Mononuclear cell (primary cell): Measurements from ENCODE around the gene ECSIT. TPM values are rescaled to one million over a fixed set of nuclear protein-coding genes. Genes with fewer than 3 reads are reported as not detected.
A peak's percentile ranks its signal among the peaks of the same experiment; 100 is the strongest.
"Not testable (repeated sequence)": the region's sequence is repeated elsewhere in the genome, so short reads cannot be mapped to it uniquely, and the experiment has no call there.

Experiments
- H3K27me3 ChIP-seq: 2 replicates; pipeline ENCODE4 v1.6.0; 2011; ENCODE audit warnings: low read length, control low read depth; ENCODE audit not compliant: insufficient read depth
- H3K4me1 ChIP-seq: 2 replicates; pipeline ENCODE4 v1.5.1; 2011; ENCODE audit warnings: mild to moderate bottlenecking, low read length, control low read depth; ENCODE audit not compliant: insufficient read depth
- H3K4me3 ChIP-seq: 2 replicates; pipeline ENCODE4 v1.5.1; 2011; ENCODE audit warnings: mild to moderate bottlenecking, low read length, moderate library complexity
- H3K9me3 ChIP-seq: 2 replicates; pipeline ENCODE4 v1.5.1; 2011; ENCODE audit warnings: low read depth, mild to moderate bottlenecking, control low read depth, low read length
- total RNA-seq: library from RNA; depleted of rRNA; stranded (reverse); fragments of >200 nt; gene quantifications from one replicate; pipeline ENCODE4 v1.2.3, GENCODE V29; 2012

Gene ECSIT, protein sequence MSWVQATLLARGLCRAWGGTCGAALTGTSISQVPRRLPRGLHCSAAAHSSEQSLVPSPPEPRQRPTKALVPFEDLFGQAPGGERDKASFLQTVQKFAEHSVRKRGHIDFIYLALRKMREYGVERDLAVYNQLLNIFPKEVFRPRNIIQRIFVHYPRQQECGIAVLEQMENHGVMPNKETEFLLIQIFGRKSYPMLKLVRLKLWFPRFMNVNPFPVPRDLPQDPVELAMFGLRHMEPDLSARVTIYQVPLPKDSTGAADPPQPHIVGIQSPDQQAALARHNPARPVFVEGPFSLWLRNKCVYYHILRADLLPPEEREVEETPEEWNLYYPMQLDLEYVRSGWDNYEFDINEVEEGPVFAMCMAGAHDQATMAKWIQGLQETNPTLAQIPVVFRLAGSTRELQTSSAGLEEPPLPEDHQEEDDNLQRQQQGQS
- total RNA-seq: 23.4 TPM

DNA sequence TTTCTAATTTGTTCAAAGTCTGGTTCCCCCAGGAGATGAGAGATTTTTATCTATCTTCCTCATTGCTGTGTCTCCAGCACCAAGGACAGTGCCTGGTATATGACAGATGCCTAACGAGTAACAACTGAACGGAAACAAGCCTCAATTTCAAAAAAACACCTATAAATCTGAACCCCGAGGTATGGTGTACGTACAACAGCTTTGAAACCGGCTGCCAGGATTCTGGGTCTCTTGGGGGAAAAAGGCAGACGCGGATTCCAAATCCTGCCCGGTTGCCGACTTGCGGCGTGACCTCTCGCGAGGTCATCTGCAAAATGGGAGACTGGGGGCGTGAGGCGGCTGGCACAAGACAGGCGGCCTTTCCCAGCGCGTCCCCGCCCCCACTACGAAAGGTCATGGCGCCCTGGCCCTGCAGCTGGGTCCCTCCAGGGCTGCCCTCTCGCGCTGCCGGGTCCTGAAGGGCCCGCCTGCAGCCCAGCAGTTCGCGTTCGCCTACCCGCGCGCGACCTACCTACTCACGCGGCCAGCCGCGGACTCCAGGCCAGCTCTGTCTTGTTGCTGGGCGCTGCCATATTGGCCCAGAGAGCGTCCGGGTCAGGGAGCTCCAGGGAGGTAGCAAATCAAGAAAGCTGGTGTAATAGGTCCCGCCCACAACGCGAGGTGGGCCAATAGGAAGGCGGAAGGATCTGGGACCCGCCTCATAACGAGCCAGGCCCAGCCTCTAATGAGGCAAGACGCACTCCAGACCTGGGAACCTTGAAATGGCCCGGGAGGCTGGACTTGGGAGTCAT lies at the start of gene ECSIT:
Gene ECSIT (minus strand): TSS at position 584 of the 791 bp plus-strand sequence. CDS start 9,964 bp downstream, outside the sequence.
- Histone ChIP-seq H3K27me3 (no peaks in the 10 kb centered on the region), H3K4me1 (peaks cover 19% of the 10 kb centered on the region), H3K4me3 (peak within 1 kb of the TSS; percentile 67), H3K9me3 (no peaks in the 10 kb centered on the region)

DNA sequence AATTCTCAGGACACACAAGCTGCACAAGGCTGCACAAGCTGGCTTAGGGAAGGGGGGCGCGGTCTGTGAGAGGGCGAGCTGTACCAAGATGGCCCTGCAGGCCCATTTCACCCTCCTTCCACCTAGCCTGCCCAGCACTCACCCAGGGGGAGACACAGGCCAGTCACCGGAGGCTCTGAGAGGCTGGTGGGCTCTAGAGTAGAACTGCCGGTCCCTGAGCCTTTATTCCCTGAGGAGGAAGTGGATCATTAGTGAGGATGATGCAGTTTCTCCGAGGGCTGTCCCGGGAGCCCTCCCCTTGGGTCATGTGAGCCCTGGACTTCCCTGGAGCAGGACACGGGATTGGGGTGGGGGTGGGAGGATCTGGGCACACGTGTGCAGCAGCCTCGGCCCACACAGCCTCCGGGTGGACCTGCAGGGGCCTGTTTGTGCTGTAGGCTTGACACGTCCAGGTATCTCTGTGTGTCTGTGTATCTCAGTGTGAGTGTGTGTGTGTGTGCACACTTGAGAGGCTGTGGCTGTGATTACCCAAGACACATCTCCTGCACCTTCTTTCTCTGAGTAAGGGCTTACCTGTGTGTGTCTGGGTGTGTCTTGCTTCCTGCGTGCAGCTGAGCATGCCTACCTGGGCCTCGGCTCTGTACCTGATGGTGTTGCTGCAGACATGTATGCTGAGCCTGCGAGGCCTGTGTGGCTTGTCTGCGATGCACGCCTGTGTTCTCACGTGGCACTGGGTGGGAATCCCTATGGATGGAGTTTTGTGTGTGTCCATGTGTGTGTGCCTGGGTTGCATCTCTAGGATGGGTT lies 48.7 kb upstream of the ECSIT start, which contains the start of gene ACP5:
Gene ACP5 (minus strand): TSS at position 195 of the 807 bp plus-strand sequence. CDS start 328 bp downstream, outside the sequence.
- Histone ChIP-seq H3K4me3 (peak within 1 kb of the TSS; percentile 41), H3K27me3 (no peaks in the 10 kb centered on the region), H3K4me1 (peaks cover 59% of the 10 kb centered on the region), H3K9me3 (no peaks in the 10 kb centered on the region)

DNA sequence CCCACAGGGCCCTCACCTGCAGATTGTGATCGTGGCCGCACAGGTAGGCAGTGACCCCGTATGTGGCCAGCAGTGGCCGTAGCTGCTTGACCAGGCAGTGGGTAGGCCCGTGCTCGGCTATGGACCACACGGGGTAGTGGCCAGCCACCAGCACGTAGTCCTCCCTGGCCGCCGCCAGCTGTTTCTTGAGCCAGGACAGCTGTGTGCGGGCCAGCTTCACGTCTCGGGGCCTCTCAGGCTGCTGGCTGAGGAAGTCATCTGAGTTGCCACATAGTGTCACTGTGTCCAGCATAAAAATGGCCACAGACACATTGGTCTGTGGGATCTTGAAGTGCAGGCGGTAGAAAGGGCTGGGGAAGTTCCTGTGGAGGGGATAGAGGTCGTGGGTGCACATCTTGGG lies 47.3 kb upstream of the ECSIT start:
- no peak overlapping the region for H3K4me3 ChIP-seq
- H3K27me3 ChIP-seq: no peaks in the 10 kb centered on the region
- H3K9me3 ChIP-seq: no peaks in the 10 kb centered on the region
- H3K4me1 ChIP-seq: peaks cover 45% of the 10 kb centered on the region

DNA sequence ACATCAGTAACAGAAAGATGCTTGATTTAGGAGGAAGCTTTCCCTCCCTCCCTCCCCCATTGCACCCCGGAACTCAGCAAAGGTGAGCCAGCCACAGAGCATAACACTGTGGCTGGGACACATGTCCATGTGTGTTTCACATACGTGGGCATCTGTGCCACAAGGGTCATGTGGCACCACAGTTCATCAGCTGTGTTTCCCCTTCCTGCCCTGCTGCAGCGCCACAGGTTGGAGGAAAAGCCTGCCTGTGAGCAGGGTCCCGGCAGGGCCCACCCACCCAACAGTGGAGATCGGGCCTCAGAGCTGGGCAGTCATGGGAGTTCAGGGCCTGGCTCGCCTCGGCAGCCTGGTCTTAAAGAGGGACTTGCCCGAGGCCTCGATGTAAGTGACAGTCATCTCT lies 45.8 kb upstream of the ECSIT start:
- Histone ChIP-seq H3K27me3 (no peaks in the 10 kb centered on the region), H3K4me3 (no peak overlapping the region), H3K4me1 (peaks cover 34% of the 10 kb centered on the region), H3K9me3 (no peaks in the 10 kb centered on the region)

DNA sequence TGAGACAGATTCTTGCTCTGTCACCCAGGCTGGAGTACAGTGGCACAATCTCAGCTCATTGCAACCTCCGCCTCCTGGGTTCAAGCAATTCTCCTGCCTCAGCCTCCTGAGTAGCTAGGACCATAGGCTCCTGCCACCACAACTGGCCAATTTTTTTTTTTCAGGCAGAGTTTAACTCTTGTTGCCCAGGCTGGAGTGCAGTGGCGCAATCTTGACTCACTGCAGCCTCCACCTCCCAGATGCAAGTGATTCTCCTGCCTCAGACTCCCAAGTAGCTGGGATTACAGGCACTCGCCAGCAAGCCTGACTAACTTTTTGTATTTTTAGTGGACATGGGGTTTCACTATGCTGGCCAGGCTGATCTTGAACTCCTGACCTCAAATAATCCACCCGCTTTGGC lies 44.8 kb upstream of the ECSIT start:
- not testable (repeated sequence) for H3K27me3 ChIP-seq, H3K4me3 ChIP-seq, H3K9me3 ChIP-seq
- peaks cover 30% of the 10 kb centered on the region for H3K4me1 ChIP-seq

DNA sequence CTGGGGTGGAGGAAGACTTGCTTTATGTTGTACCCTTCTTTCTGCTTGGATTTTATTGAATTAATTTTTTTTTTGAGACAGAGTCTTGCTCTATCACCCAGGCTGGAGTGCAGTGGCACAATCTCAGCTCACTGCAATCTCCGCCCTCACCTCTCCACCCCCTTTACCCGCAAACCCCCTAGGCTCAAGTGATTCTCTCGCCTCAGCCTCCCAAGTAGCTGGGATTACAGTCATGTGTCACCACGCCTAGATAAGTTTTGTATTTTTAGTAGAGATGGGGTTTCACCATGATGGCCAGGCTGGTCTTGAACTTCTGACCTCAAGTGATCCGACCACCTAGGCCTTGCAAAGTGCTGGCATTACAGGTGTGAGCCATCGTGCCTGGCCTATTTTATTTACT lies 44.4 kb upstream of the ECSIT start:
- H3K4me1 ChIP-seq: peaks cover 30% of the 10 kb centered on the region
- H3K4me3 ChIP-seq: not testable (repeated sequence)

DNA sequence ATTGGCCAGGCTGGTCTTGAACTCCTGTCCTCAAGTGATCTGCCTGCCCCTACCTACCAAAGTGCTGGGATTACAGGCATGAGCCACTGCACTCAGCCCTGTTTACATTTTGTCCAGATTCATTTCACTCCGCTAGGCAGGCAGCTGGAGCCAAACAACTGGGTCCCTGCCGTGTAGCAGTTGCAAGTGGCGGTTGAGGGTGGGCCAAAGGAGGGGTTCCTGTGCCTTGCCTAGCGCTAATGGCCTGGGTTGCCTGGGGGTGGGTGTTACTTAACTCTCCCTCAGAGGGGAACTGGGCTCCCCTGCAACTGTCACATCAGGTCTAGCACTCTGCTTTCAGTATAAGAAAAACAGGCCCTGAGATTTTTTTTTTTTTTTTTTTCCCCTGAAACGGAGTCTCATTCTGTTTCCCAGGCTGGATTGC lies 41.1 kb upstream of the ECSIT start:
- Histone ChIP-seq H3K4me3 (no peak overlapping the region), H3K4me1 (peaks cover 27% of the 10 kb centered on the region), H3K27me3 (no peaks in the 10 kb centered on the region), H3K9me3 (no peaks in the 10 kb centered on the region)

More for the DNA sequence above, 44.4 kb upstream of the ECSIT start:
- not testable (repeated sequence) for H3K9me3 ChIP-seq, H3K27me3 ChIP-seq

DNA sequence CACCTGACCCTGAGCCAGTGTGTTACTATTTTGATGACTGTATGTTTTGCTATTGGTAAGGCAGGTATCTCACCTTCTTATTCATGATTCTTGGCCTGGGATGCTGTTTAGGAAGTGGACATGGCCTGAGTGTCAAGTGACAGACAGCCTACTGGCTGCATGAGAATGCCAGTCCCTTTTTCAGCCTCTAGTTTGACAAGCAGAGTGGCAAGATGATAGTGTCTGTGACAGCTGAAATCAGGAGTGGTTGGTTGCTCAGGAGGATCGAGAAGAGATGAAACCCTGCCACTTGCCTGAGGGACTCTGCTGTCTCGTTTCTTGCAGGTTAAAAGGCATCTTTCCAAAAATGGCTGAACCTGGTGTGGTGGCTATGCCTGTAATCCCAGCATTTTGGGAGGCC lies 37.2 kb upstream of the ECSIT start:
- Histone ChIP-seq H3K4me3 (no peak overlapping the region), H3K4me1 (peaks cover 36% of the 10 kb centered on the region)

DNA sequence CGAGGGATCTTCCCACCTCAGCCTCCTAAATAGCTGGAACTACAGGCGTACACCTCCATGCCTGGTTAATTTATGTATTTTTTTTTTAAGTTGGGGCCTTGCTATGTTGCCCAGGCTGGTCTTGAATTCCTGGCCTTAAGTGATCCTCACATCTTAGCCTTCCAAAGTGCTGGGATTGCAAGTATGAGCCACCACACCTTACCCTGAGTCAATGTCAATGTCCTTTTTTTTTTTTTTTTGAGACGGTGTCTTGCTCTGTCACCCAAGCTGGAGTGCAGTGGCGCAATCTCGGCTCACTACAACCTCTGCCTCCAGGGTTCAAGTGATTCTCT lies 36.7 kb upstream of the ECSIT start:
- not testable (repeated sequence) for H3K27me3 ChIP-seq, H3K4me3 ChIP-seq, H3K9me3 ChIP-seq
- H3K4me1 ChIP-seq: peaks cover 41% of the 10 kb centered on the region

More for the DNA sequence above, 37.2 kb upstream of the ECSIT start:
- Histone ChIP-seq H3K9me3 (no peaks in the 10 kb centered on the region), H3K27me3 (no peaks in the 10 kb centered on the region)

DNA sequence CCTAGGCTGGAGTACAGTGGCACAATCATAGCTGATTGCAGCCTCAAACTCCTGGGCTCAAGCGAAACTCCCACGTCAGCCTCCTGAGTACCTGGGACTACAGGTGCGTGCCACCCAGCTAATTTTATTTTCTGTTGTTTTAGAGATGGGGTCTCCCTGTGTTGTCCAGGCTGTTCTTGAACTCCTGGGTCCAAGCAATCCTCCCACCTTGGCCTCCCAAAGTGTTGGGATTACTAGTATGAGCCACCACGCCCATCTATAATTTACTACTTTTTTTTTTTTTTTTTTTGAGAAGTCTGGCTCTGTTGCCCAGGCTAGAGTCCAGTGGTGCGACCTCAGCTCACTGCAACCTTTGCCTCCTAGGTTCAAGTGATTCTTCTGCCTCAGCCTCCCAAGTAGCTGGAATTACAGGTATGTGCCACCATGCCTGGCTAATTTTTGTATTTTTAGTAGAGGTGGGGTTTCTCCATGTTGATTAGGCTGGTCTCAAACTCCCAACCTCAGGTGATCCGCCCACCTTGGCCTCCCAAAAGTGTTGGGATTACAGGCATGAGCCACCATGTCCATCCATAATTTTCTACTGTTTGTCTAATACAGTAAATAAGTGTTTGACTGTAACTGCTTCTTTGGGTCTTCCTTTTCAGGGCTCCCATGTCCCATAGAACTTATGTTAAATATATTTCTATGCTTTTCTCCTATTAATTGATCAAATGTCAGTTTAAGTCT lies 35.3 kb upstream of the ECSIT start:
- not testable (repeated sequence) for H3K9me3 ChIP-seq, H3K27me3 ChIP-seq, H3K4me3 ChIP-seq
- peaks cover 49% of the 10 kb centered on the region for H3K4me1 ChIP-seq

DNA sequence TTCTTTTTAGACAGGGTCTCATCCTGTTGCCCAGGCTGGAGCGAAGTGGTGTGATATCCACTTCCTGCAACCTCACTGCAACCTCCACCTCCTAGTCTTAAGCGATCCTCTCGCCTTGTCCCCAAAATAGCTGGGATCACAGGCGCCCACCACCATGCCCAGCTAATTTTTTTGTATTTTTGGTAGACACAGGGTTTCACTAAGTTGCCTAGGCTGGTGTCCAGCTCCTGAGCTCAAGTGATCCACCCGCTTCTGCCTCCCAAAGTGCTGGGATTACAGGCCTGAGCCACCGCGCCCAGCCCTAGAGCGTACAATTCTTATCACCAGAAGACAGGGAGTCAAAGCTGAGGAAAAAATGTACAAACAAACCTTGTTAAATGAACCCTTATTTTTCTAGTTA lies 34.6 kb upstream of the ECSIT start:
- Histone ChIP-seq H3K27me3 (no peaks in the 10 kb centered on the region), H3K9me3 (no peaks in the 10 kb centered on the region), H3K4me1 (peaks cover 45% of the 10 kb centered on the region), H3K4me3 (no peak overlapping the region)

DNA sequence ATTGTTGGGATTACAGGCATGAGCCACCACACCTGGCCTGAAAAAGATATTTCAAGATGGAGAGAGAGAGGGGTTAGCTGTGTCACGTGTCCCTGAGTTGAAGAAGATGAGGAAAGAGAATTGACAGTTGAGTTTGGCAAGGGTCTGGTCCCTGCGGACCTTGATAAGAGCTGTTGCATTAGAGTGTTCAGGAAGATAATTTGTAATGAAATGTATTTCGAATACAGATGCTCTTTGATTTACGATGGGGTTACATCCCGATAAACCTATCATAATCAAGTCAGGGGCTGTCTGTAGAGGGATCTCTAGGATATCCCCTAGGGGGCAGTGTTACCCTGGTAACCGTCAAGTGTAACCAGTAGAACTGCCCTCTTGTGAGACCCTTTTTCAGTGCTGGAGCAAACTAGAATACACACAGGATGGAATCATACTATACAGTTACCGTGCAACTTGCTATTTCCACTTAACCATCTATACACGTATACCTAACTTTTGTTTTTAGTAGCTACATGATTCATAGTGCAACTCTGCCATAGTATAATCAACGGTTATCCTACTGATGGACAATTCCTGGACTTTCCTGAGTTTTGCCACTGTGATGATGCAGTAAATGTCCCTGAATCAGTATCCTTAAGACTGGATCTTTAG lies 31.6 kb upstream of the ECSIT start:
- Histone ChIP-seq H3K27me3 (no peaks in the 10 kb centered on the region), H3K9me3 (no peaks in the 10 kb centered on the region), H3K4me3 (no peak overlapping the region), H3K4me1 (peaks cover 46% of the 10 kb centered on the region)

DNA sequence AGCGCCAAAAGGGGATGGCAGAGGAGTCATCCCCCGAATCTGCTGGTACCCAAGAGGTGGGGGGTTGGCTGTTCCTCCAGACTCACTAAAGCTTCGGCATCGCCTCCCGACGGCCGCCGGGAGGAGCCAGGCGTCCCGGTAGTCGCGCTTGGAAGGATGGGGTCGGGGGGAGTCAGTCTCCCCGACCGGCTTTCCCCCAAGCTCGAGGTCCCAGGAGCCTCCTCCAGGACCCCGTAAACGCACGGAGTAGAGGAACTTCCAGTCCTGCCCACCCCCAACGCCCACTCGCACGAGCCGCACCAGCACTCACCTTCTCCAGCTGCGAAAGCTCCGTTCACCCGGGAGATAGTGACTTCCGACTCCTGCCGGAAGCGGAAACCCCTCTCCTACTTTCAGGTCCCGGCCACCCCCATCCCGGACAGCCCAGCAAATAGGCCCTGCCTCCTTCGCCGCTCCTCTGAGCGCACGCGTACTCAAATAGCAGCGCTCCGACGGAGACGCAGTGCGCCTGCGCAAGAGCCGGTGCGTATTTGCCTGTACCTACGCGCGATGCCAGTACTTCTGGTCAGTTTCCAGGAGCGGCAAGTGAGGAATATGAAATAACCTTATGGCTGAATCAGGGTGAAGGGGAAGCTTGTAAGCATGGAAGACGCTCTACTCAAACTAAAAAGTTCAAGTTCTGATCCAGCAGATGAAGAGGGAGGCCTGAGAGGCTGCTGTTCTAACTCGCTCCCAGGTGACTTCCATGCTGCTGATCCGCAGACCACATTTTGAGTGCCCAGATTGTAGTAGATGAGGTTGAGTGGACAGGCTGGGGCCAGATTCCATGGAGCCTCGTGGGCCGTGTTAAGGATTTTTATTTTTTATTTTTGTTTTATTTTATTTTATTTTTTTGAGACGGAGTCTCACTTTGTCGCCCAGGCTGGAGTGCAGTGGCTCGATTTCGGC lies 30.2 kb upstream of the ECSIT start, which contains the start of gene ELOF1:
Gene ELOF1 (minus strand): TSS at position 350 of the 948 bp plus-strand sequence. CDS start 4,883 bp downstream, outside the sequence.
- Histone ChIP-seq H3K9me3 (no peaks in the 10 kb centered on the region), H3K27me3 (no peaks in the 10 kb centered on the region), H3K4me3 (peak within 1 kb of the TSS; percentile 80), H3K4me1 (peaks cover 43% of the 10 kb centered on the region)
